Nephron progenitor cell (in vitro differentiated cells): Measurements from ENCODE around the gene MITF.

Experiments used
- DNase-seq: peaks from one replicate; pipeline ENCODE4 v3.0.0; 2021
- H3K27ac Mint-ChIP-seq: 2 replicates; pipeline ENCODE4 v1.8.0; 2021; ENCODE audit warnings: mild to moderate bottlenecking, moderate library complexity, mixed read lengths
- H3K27me3 Mint-ChIP-seq: 2 replicates; pipeline ENCODE4 v1.8.0; 2021; ENCODE audit warnings: mild to moderate bottlenecking, low read depth, mixed read lengths; ENCODE audit not compliant: poor library complexity
- H3K36me3 Mint-ChIP-seq: 2 replicates; pipeline ENCODE4 v1.8.0; 2021; ENCODE audit warnings: low read depth, mixed read lengths
- H3K4me1 Mint-ChIP-seq: 2 replicates; pipeline ENCODE4 v1.8.0; 2021; ENCODE audit warnings: mixed read lengths
- H3K4me3 Mint-ChIP-seq: 2 replicates; pipeline ENCODE4 v1.8.0; 2021; ENCODE audit warnings: mild to moderate bottlenecking, moderate library complexity, mixed read lengths
- H3K9me3 Mint-ChIP-seq: 2 replicates; pipeline ENCODE4 v1.8.0; 2021; ENCODE audit warnings: mild to moderate bottlenecking, moderate library complexity, mixed read lengths
- TF ChIP-seq, protein P1 (sequence below): fragments of 200-600 bp; sonication (generic); IDR thresholded peaks from 2 replicates; pipeline ENCODE4 v1.5.0; 2021; ENCODE audit warnings: antibody characterized with exemption

Gene MITF

DNA sequence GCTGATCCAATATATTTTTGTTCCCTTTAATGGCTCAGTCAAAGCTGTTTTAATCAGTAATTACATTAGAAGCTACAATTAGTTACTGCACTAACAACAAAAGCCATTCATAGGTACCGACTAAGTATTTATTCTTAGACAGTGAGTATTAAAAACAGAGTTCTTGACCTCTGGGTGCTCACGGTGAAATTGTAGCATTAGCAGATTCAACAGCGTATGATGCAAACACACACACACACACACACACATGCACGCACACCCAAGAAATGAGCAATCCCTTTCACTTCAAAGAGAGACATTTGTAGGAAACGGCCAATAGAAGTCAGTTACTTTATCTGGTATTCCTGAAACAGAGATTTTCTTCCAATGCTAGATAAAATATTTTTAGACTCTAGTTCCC, 27.0 kb upstream of the MITF start:
- H3K27ac Mint-ChIP-seq = no peak overlapping the region
- no peaks in the 10 kb centered on the region for H3K9me3 Mint-ChIP-seq
- no peaks in the 10 kb centered on the region for H3K4me1 Mint-ChIP-seq
- DNase-seq = no peak
- no peaks in the 10 kb centered on the region for H3K36me3 Mint-ChIP-seq
- TF ChIP-seq, protein P1, sequence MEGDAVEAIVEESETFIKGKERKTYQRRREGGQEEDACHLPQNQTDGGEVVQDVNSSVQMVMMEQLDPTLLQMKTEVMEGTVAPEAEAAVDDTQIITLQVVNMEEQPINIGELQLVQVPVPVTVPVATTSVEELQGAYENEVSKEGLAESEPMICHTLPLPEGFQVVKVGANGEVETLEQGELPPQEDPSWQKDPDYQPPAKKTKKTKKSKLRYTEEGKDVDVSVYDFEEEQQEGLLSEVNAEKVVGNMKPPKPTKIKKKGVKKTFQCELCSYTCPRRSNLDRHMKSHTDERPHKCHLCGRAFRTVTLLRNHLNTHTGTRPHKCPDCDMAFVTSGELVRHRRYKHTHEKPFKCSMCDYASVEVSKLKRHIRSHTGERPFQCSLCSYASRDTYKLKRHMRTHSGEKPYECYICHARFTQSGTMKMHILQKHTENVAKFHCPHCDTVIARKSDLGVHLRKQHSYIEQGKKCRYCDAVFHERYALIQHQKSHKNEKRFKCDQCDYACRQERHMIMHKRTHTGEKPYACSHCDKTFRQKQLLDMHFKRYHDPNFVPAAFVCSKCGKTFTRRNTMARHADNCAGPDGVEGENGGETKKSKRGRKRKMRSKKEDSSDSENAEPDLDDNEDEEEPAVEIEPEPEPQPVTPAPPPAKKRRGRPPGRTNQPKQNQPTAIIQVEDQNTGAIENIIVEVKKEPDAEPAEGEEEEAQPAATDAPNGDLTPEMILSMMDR = no peak
- H3K4me3 Mint-ChIP-seq = no peak overlapping the region
- H3K27me3 Mint-ChIP-seq = peaks cover 9% of the 10 kb centered on the region

DNA sequence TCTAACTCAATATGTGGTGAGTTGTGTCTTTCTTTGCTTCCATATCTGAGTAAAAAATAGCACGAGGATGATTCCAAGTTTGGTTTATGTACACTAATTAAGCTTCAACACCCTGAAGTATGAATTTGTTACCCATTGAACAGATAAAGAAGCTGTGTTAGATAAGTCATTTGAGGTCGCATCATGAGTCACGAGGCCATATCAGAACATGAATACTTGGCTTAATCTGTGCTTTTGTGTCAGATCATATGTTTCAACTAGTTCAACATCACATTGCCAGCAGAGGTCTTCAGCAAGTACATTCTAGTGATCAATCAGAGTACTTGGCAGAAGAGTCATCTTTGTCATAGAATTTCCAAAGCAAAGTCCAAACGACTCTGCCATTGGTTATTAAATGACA, 26.3 kb upstream of the MITF start:
- TF ChIP-seq, protein P1 = no peak
- H3K27ac Mint-ChIP-seq = no peak overlapping the region
- H3K9me3 Mint-ChIP-seq = no peaks in the 10 kb centered on the region
- H3K4me3 Mint-ChIP-seq = no peak overlapping the region
- H3K27me3 Mint-ChIP-seq = peaks cover 9% of the 10 kb centered on the region
- DNase-seq = no peak
- no peaks in the 10 kb centered on the region for H3K4me1 Mint-ChIP-seq
- no peaks in the 10 kb centered on the region for H3K36me3 Mint-ChIP-seq

DNA sequence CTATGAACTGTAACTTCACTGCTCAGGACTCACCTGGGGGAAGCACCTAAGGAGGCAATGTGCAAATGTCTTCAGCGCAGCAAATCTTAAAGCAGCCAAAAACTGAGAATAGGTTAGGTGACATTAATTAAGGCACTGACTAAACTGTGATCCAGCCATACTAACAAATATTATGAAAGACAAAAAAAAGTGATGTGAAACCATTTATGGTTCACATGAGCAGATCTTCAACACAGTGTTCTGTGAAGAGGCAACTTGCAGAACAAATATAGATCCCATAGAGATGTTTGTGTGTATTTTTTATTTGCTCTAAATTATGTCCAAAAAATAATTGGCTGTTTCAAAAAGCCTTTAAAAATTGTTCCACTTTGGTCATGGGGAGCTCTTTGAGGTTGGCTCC, 24.1 kb upstream of the MITF start:
- Mint-ChIP-seq H3K4me3 (no peak overlapping the region), H3K27ac (no peak overlapping the region), H3K27me3 (peaks cover 9% of the 10 kb centered on the region), H3K4me1 (no peaks in the 10 kb centered on the region), H3K9me3 (no peaks in the 10 kb centered on the region), H3K36me3 (no peaks in the 10 kb centered on the region)
- no peak for DNase-seq
- TF ChIP-seq, protein P1 = no peak

DNA sequence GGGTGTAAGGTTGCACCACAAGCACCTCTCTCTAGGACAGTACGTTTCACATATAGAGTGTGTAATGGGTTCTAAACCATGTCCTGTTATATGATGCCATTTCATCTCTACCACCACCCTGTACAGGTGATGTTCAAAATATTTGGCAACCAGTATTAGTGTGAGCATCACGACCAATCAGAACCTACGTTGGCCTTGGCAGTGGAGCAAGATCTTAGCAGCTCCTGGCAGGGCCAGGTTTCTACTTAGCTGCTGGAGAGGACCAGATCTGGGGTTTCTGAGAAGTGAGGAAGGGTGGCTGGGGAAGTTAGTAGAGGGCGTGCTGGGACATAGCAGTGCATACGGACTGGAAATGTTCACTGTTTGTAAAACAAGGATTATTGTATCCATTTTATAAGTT, 23.1 kb upstream of the MITF start:
- Mint-ChIP-seq H3K4me3 (no peak overlapping the region), H3K4me1 (no peaks in the 10 kb centered on the region), H3K27ac (no peak overlapping the region), H3K9me3 (no peaks in the 10 kb centered on the region), H3K27me3 (peaks cover 9% of the 10 kb centered on the region), H3K36me3 (no peaks in the 10 kb centered on the region)
- no peak for DNase-seq
- TF ChIP-seq, protein P1 = no peak

DNA sequence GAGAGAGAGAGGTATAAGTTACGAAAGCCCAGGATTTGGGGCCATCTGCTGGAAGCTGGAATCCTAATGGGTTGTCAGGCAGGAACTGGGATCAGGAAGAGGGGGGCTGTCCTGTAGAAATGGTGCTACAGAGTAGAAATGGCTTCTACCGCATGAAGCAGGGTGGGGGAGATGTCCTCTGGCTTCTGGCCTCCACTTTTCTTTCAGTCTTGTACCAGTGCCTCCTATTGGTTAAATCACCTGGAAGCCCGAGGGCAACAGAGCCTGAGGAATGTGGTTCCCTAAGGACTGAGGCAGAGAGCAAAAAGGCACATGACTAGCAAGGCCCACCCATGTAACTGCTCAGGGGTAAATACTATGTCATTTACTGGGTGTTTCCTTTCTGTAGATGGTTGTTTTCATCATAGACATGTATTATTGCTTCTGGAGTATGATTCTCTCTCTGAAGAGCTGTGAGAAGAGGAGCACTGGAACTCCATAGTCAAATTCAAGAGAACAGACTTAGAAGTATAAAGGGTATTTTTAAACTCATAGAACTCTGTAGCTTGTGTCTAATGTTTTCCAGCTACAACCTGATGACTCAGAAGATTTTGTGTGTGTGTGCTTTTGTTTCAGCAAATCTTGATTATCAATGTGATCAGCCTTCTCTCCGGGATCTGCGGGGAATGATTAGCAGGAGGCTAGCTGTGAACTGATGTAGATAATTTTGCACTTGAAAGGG, 20.2 kb upstream of the MITF start:
- no peak for DNase-seq
- Mint-ChIP-seq H3K4me3 (no peak overlapping the region), H3K4me1 (no peaks in the 10 kb centered on the region), H3K9me3 (no peaks in the 10 kb centered on the region), H3K36me3 (no peaks in the 10 kb centered on the region), H3K27ac (no peak overlapping the region), H3K27me3 (peaks cover 5% of the 10 kb centered on the region)
- TF ChIP-seq, protein P1 = no peak

DNA sequence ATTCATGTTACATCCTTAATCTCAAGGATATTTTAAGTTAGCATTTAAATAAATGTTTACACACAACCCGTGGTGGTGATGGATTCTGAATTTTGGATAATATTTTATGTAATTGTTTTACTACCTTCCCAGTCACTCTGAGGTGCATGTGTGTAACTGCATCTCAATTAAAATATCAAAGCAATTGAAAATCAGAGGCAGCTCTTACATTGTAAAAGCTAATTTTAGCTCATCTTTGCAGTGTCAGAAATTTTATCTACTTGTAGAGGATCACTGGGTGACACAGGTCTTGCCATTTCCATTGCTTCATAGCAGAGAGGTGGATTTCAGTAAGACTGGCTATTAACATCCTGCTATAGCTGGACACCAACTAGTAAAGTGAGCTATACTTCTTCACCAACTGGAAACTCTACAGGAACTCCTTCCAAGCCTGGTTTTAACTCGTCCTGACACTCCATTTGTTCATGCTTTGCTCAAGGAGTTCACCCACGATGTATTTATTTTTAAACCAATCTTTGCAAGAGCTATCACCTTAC, 19.6 kb upstream of the MITF start:
- Mint-ChIP-seq H3K4me1 (no peaks in the 10 kb centered on the region), H3K9me3 (no peaks in the 10 kb centered on the region), H3K27me3 (peaks cover 5% of the 10 kb centered on the region), H3K36me3 (no peaks in the 10 kb centered on the region), H3K27ac (no peak overlapping the region), H3K4me3 (no peak overlapping the region)
- no peak for DNase-seq
- TF ChIP-seq, protein P1 = no peak
